ENCODE data around the gene SUGCT.

SUGCT gene

DNA sequence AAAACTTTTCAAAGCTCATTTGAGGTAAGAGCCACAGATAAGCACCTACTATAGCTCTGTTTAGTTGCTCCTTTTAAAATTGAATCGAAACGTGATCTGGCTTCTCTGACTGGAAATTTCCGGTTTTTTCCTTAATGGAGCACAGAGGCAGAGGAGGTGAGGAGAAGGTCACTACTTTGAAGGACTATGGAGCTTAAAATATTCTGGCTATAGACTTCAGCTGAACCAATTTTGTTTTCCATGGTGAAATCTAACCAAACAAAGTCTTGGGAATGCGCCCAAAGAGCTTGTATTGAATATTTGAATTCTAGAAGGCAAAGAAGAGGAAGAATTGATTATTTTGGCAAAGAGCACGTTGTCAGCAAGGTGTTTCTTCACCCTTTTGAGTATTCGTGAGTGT, 711.1 kb downstream of the SUGCT start:
- no peak for DNase-seq

DNA sequence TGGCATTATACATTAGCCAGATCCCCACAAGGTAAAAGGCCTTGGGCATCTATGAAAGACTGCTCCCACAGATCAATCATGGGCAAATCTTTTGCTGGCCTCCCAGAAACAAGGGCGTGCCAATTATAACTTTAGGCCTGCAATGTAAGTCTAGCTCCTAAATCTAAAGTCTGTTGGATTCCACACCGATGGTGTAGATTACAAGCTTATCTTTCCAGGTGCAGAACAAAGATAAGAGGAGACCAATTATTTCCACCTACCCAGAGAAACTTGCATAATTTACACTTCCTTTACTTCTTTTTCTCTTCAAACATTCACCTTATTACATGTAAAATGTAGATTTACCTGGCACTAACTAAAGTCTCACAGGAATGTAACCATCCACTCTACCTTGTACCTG, 713.1 kb downstream of the SUGCT start:
- DNase-seq: no peak

DNA sequence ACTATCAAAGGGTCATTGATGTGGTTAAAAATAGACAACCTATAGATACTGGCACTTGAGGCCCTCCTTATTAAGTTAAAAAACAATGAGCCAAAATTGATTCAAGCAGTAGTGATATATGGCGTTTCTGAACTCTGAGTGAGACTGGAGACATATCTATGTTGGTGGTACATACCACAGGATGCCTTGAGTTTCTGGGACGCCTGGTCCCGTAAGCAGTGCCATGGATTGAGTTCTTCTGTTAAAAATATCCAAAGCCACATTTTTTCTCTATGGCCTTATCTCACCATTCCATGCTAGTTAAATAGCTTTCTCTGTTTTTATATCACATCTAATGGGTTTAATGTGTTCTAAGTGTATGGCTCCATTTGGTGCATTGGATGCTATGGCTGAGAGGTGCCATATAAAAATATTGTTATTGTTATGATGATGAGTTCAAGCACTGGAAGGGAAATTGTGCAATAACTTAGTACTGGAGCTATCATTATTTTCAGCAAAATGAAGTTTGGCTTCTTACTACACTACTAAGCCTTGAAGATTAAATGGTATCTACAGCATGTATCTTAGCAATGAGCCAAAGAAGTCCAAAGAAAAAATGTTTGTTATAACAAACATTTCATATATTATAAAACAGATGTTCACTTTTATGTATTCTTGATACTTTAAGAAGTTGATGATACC, 713.9 kb downstream of the SUGCT start:
- no peak for DNase-seq

DNA sequence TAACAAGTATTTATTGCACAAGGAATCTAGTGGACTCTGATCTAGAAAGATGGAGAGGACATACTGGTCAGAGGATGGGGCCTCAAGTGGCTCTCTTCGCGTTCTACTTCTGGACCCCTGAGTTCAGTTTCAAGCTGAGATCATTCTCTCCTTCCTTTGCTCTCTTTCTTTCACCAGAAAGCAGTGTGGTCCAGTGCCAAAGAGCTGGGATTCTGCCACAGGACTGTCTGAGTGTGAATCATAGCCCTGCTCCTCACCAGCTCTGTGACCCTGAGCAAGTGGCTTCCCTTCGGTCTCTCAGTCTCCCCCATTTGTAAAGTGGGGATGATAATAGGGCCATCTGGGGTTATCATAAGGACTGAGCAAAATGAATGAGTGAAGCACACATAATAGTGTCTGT, 715.2 kb downstream of the SUGCT start:
- DNase-seq: no peak

DNA sequence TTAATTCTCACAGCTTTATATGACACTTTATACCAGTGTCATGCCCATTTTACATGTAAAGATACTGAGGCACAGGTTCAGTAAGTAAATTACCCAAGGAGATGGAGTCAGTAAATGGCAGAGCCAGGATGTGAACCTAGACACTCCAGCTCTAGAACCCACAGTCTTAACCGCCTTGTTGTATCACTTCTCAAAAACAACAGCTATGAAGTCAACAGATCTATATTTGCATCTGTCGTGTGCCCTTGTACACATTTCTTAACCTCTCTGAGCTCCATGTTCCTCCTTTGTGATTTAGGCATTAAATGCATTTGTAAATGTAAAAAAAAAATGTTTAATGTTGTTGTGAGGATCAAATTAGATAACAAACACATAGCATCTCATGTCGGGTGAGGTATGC, 716.2 kb downstream of the SUGCT start:
- DNase-seq: no peak

DNA sequence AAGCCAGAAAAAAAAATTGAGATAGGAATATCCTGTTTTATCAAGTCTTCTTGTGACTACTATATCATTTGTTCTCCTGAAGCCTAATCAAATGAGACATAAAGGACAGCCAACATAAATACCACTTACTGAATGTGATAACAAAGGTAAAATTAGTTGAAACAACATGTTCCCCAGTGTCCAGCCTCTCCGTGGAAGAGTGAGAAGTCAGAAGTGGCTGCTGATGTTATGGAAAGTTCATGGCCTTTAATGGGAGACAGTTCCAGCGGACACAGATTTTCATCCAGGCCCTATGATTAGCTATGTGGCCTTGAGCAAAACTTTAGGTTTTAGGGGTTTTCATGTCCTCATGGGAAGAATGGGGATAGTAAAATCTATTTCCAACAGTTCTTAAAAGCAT, 724.3 kb downstream of the SUGCT start:
- DNase-seq: no peak

DNA sequence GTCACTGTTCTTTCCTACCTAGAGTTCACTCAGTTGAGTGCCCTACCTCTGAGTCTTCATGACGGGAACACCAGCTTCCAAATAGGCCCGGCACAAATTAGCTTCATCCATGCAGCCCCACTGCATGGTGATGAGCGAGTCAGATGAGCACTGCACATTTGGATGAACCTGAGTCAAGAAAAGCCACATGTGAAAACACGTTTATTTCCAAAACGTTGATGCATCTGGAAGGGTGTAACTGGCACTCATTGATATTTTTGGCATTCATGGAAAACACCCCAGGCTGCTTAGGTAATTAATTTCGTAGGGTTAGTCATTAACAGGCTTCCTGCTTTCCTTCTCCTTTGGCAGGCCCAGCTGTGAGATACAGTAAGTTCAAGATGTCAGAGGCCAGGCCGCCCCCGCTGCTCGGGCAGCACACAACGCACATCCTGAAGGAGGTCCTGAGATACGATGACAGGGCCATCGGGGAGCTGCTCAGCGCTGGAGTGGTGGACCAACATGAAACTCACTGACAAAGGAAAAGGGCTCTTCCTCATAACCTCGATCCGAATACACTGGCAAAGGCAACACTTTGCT, 725.2 kb downstream of the SUGCT start:
- DNase-seq: no peak

DNA sequence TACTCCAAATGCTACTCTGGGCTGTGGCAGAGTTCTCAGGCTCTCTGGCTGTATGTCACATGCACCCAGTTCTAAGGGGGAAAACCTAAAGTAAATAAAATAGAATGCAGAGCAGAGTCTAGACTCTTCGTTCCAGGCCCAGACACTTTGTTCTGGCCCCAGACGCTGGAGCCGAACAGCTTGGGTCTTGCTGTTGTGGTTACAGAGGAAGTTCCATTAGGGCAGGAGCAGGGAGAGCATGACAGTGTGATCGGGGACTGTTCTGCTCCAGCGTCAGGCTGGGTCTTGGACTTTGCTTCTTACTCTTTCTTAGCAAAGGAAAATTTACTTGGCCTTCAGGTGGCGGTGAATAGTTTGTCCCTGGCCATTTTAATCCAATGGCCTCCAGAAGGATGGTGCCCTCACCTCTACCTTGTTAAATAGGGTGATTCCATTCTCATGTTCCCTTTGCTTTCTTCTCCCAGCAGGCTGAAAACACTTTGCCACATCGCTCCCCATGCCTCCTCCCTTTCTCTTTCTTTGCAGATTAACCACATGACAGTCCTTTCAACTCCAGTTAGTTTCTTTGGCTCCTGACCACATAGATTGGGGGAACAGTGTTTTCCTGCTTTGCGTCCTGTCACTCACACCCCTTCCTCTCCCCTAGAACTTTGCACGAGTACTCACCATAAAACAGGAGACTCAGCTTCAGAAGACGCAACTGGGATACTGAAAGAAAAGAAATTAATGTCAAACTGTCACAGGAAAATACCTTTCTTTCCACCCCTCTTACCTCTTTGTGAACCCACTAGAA, 730.8 kb downstream of the SUGCT start:
- DNase-seq: no peak

DNA sequence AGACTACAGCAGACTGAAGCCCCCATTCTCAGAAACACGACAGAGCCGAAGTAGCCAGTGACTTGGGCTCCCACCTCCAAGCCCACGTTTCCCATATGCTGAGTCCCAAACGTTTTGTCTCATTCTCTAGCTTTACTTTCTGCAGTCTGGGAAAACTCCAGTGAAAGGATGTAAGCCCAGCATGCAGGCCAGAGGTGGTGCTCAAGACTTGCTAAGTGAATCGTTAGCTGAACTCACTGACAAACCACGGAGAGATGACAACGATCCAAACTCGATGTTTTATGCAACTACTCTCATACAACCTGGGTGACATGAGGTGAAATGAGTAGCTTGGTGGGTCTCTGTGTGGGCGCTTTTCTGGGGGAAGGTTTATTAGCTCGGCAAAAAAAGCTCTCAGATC, 731.8 kb downstream of the SUGCT start:
- no peak for DNase-seq

DNA sequence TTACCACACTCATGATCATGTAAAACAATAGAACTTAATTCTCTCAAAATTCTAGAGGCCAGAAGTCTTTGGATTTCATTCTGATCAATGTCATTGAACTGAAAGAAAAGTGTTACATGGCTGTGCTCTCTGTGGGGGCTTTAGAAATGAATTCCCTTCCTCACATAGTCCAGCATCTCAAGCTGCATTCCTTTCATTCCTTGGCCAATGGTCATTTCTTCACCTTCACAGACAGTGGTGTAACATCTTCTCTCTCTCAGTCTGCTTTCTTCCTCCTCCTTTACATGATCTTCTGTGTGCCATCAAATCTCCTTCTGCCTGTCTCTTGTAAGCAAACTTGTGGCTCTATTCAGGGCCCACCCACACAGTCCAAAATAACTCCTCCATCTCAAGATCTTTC, 735.3 kb downstream of the SUGCT start:
- no peak for DNase-seq

DNA sequence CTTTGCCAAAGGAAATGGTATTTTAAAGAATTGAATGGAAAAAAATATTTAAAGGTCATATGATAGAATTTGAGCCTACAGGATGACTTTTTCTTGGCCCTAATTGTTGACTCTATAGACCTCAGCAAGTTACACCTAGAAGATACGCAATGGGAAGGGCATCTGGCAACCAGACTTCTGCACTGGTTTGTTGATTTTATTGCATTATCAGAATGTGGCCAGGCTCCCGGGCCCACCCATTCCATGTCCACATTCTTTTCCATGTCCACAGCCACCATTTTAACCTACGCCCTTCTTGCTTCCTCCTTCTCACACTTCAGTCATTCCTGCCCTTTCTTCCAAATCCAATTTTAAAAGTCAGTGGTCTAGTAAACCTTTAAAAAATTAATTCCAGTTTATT, 738.4 kb downstream of the SUGCT start:
- DNase-seq: no peak

DNA sequence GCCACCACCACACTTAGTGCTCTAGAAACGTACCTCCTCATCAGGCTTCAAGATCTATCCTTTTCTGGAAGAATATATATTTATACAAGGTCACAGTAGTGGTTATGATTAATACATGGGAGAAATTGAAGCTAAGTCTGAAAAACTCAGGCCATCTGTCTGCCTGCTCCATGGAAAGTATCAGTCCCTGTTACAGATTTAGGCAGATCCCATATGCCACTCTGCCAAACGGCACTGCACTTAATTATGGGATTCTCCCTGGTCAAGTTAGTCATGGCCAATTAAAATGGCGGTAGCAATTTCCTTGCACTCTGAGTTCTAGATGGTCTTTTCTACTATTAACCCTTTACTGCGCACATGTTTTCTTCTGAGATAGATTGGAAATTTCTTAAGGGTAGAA, 740.0 kb downstream of the SUGCT start:
- no peak for DNase-seq

DNA sequence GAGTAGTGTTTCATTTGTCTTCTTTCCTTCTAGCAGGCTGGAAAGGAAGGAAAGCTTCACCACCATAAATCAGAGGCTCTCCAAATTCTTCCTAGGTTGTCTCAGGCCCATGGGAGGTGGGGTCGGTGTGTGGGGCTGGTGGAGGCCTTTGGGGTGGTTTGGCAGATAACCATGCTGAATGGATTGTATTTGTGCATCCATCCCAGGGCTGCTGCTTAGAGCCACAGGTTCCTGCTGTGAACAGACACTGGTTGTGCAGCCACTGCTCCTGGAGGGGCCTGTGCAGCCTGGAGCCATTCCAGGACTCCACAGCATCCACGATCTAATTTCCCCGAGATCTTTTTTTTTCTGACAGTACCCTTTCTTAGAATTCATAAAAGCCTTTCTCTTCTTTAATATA, 741.8 kb downstream of the SUGCT start:
- no peak for DNase-seq

DNA sequence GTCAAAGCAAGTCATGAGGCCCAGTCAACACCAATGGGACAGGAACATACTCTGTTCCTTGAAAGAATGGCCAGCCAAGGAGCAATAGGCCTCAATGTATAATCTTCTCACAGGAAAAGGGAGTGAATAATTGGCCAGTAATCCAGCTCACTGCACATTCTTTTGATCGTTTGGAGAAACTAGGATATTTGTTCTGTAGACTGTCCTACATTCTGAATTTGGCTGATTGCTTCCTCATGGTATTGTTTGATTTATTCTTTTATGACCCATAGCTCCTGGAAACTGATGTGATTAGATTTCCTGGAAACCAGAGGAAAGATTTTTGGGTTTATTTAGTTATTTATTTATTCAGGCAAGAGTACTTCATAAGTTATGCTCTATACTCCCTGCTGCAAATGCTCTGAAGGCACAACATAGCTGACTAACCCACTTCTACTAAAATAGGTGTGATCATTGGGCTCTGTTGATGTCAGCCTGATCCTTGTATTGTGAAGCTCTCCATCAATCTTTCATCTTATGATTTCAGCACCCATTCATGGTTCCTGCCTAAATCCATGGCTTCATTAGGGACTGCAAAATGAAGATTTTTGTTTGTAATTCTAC, 745.2 kb downstream of the SUGCT start:
- DNase-seq: no peak

DNA sequence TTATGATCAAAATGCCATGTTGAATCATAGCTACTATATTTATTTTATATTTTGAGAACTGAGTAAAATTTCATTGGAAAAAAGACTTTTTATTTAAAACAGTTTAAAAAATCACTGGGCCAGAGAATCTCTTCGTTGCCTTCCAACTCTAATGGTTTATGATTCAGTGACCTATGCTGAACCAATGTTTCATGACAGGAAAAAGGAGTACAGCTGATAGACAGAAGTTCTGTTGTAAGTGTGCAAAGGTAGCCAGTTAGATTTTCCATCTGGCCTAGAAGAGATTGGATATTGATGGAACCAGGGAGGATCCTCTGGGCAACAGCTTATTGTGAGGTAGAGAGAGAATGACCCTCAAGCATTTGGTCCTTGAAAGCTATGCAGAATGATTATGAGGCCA, 745.8 kb downstream of the SUGCT start:
- no peak for DNase-seq

DNA sequence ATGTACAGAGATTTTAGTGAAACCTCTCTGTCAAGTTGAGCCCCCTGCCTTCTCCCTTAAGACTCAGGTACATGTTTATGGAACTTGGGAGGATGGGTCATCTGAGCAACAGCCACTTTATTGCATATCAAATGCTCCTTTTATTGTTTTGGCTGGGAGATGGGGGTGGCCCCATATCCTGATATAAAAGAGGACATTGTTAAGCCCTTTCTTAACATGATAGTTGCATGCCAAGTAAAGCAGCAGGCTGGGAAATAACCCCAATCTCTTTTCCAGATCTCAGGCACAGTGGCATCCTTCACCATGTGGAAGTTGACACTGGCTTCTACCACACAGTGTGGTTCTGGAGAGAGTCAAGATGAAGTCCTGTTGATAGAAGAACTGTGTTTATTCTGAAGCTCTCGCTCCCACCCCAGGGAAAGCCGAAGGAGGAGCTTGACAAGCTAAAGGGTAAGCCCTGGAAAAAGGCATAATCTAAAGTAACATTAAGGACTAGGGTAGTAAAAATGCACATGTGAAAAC, 746.7 kb downstream of the SUGCT start:
- no peak for DNase-seq

DNA sequence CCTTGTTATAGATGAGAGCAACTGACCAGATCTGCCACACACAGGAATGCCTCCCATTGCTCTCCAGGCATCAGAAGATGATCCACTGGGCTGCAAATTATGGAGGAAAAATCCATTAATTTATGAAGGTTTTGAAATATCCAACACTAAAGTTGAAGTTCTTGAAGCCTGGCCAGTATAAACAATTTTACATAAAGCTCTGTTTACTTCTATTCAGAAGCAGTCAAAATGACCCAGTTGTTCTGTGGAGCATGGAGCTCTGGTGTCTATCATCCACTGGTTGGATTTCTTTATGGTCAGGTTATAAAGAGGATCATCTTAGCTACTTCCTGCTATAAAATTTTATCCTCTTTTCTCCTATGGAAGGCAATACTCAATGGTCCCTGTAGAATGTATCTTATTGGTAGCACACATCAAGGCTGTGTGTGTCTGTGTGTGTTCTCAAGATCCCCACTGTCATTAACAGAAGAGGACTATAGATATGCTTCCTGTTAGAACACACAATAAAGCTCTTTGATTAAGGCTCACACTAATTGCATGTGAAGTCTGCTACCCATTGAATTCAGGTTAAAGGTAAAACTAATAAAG, 747.4 kb downstream of the SUGCT start:
- no peak for DNase-seq

DNA sequence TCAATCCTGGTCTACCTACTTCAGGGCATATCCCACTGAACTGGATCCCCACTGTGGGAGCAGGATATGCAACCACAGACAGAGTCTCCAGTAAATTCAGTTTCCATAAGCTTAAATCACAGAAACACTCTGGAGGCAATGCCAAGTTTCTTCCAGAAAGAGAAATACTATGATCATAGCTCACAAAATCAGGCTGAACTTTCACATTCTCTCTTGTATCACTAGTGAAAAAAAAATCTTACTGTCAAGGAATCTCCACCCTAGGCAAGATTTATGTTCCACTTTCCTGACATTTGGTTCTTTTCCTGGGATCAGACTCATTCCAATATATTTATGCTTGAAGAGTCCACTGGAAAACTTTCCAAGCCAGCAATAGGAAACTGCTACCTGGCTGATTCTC, 749.0 kb downstream of the SUGCT start:
- DNase-seq: no peak

DNA sequence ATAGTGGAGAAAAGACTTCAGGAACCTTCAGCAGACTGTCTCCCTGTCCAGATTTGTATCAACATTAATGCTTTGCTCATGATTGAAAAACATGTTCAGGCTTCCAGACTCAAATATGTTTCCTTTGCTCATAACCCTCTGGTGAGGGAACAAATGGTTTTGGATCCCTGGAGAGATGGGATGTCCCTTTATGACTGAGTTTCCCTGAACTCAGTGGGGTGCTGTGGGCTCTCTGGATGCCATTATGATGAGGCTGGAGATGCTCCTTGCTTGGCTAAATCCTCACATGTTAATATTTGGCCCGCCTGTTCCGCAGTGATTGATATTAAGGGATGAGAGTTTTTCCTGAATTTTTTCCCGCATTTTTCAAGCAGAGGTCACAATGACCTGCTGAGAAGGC, 749.4 kb downstream of the SUGCT start:
- DNase-seq: no peak

DNA sequence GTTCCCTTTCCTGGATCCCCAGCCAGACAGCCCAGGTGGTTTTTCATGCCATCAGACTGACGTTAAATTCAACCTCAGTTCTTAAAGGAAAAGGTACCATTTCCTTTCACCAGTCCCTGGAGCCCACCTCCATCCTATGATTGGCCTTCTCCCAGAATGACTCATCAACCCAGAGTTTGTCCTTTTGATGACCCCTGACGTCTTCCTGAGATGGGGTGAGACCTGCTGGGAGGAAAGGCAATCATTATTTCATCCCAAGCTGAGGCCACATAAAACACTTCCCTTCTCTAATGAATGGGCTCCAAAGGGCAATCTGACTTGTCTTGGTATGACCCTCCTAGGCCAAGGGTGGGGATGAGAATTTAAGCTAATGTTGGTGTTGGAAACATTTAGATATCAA, 750.7 kb downstream of the SUGCT start:
- DNase-seq: no peak

DNA sequence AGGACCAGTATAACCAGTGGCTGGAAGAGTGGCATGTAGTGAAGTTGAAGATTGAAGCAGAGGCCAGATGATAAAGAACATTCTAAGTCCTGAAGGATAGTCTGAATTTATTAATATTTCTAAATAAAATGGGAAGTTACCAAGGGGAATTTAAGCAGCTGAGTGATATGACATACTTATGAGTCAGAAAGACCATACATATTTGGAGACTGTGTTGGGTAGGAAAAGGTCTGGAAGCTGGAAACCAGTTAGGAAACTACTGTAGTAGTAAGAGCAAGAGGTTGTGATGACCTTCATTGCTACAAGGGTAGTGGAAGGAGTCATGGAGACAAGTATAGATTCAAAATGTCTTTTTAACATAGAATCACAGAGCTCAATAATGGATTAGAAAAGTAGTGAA, 752.3 kb downstream of the SUGCT start:
- DNase-seq: no peak

DNA sequence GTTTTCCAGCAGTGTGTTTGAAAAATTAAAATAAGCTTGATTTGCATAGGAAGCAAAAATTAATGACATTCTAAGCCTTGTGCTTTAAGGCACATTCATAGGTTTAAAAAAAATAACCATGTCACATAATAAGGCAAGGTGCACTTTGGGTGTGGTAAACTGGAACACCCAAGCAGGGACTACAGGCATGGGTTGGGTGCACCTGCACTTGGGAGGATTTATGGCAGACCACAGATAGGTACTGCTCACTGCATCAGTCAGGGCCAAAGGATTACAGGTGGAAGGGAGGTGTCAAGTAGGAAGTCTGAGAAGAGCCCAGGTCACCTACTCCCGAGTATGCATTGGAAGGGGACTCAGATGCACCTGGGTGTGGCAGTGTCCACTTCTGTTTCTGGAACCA, 753.7 kb downstream of the SUGCT start:
- DNase-seq: no peak

DNA sequence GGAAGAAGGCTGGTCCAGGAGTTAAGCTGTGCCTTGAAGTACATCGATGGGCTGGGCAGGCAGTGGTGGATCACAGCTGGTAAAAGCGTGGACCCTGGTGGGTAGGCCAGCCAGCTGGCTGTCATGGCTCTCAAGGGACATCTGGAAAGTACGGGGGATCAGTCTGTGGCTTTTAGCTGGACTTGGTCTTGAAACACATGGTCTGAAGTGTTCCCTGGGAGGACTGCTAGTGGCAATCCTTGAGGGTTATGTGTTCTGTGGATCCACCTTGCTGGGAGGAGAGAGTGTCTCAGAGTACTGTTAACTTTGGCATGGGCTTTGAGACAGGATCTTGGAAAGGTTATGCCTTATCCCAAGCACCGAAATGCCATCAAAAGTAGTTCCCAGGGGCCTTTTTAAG, 754.3 kb downstream of the SUGCT start:
- DNase-seq: no peak

Data from NCI-H1417 treated with DMSO at 0.1 percent for 48 hours (cell line).